Effector CD4-positive, alpha-beta T cell (primary cell): ENCODE data around the gene DYSF.

ENCODE experiments used
- DNase-seq: peaks from one replicate; pipeline ENCODE4 v3.0.0-alpha.2; 2020

The DYSF gene

GRCh38 chr2:71531522-71532047 is 78.2 kb downstream of the DYSF start:
- DNase-seq: no peak

GRCh38 chr2:71532327-71532726 is 79.0 kb downstream of the DYSF start:
- no peak for DNase-seq

- DNase-seq: no peak
Observed at GRCh38 chr2:71534201-71534600, 80.8 kb downstream of the DYSF start.

- no peak for DNase-seq
Observed at GRCh38 chr2:71534826-71535225, 81.5 kb downstream of the DYSF start.

- DNase-seq: no peak
Observed at GRCh38 chr2:71535526-71535925, 82.2 kb downstream of the DYSF start.

GRCh38 chr2:71536226-71536671 is 82.9 kb downstream of the DYSF start:
- DNase-seq: no peak

- DNase-seq: no peak
Observed at GRCh38 chr2:71538241-71538640, 84.9 kb downstream of the DYSF start.

- no peak for DNase-seq
Observed at GRCh38 chr2:71538656-71539265, 85.4 kb downstream of the DYSF start.

GRCh38 chr2:71540818-71541217 is 87.5 kb downstream of the DYSF start:
- no peak for DNase-seq

- no peak for DNase-seq
Observed at GRCh38 chr2:71544919-71545571, 91.7 kb downstream of the DYSF start.

- DNase-seq: no peak
Observed at GRCh38 chr2:71545572-71546274, 92.4 kb downstream of the DYSF start.

GRCh38 chr2:71546275-71546638 is 92.9 kb downstream of the DYSF start:
- DNase-seq: no peak

- DNase-seq: no peak
Observed at GRCh38 chr2:71546777-71547281, 93.5 kb downstream of the DYSF start.

GRCh38 chr2:71547616-71548285 is 94.4 kb downstream of the DYSF start:
- DNase-seq: no peak

- peak; percentile 47 for DNase-seq
Observed at GRCh38 chr2:71548646-71549425, 95.5 kb downstream of the DYSF start.

- no peak for DNase-seq
Observed at GRCh38 chr2:71550801-71551630, 97.7 kb downstream of the DYSF start.

- no peak for DNase-seq
Observed at GRCh38 chr2:71551631-71551915, 98.2 kb downstream of the DYSF start.

- DNase-seq: no peak
Observed at GRCh38 chr2:71552356-71552755, 99.0 kb downstream of the DYSF start.

GRCh38 chr2:71552861-71553301 is 99.5 kb downstream of the DYSF start:
- DNase-seq: no peak

GRCh38 chr2:71554028-71554705 is 100.8 kb downstream of the DYSF start:
- no peak for DNase-seq

GRCh38 chr2:71554706-71555056 is 101.3 kb downstream of the DYSF start:
- DNase-seq: no peak
